GM21360 (cell line): ENCODE measurements around the gene BIN1.

ENCODE experiments used
- ATAC-seq: cut with Tn5 transposase; IDR thresholded peaks from one replicate; pipeline ENCODE4 v1.9.1; 2021; ENCODE audit warnings: mild to moderate bottlenecking, moderate library complexity; ENCODE audit not compliant: unreplicated experiment

BIN1 gene

DNA sequence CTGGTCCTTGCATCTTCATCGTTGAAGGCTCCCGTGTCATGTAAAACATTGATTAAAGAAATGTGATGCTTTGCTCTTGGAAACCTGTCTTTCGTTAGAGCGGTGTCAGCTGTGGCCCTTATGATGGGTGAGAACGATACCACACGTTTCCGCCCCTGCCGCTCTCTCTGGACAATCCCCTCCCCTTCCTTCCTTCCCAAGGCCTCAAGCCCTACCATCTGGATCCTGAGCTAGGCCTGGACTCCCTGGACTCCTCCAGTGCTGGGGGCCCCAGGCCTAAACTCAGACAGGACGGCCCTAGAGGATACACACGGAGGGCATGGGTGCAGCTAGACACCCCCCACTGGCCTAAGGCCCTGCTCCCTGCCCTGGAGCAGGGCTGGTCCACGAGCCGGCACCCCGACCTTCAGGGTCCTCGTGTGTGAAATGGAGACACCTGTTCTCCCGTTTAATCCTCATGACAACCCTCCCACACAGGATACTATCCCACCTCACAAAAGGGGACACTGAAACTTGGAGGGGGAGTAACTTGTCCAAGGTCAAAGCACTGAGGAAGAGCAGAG, 13.2 kb downstream of the BIN1 start:
- ATAC-seq = no peak

GRCh38 chr2:127092901-127093516, 13.9 kb downstream of the BIN1 start:
- no peak for ATAC-seq

DNA sequence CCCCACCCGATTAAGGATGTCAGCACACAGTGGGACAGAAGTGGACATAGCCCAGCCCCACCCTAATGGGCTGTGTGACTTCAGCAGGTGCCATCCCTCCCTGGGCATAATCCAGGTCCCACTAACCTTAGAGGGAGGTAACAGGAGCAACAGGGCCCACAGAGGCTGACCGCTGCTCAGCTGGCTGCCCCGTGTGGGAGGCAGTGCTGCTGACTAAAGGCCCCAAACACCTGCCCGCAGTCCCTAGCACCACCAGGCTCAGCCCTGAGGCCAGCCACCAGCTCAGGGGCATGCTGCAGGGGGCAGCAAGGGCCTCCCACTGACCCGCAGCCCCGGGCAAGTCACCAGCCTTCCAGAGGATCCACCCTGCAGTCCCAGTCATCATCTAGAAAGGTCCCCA, 14.6 kb downstream of the BIN1 start:
- no peak for ATAC-seq

DNA sequence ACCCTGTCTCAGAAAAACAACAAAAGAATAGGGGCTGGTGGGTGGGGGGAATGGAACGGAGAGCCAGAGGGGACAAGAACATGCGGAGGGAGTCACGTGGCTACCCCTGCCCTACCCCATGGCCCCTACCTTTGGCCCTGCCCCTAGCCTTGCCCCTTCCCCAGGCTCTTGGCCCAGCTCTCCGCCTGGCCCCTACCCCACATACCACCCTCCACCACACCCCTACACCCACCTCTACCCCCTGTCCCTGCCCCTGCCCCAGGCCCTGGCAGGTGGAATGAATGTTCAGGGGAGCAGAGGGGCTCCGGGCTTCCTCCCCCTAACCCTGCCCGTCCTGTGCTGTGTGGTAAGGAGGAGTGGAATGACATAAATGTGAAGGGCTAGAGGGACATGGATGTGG, 15.1 kb downstream of the BIN1 start:
- no peak for ATAC-seq

GRCh38 chr2:127091148-127091547, 15.8 kb downstream of the BIN1 start:
- ATAC-seq = no peak

DNA sequence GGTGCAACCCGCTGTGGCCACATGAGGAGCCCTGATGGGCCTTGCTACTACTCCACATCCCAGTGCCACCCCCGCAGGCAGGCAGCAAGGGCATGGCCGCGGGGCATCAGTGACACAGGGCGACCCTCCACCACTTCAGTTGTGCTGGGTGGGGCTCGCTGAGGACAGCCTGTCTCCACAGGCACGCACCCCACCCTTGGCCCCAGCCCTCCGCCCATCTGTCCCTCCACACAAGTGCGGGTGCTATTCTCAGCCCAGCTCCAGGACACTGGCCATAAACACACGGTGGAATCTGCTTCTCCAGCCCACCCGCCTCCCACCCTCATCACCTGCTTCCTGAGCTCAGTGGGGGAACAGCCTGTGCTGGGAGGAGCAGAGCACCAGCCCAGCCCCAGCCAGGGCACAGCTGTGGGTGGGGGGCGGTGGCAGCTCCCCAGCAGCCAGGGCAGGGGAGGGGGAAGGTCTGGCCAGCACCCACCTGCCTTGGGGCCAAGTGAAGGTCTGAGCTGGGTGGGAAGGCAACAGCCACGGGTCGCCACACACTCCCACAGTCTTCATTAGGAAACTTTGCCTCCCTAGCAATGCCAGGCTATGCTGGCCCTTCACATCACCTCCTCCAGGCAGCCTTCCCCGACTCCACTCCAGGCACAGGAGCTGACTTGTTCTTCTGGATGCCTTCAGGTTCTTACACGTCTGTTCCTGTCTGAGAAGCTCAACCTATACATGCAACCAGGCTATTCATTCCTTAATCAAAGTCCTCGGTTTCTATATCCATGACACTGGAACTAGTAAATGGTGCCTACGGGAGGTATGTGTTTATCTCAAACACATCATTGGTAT, 16.5 kb downstream of the BIN1 start:
- ATAC-seq = no peak

DNA sequence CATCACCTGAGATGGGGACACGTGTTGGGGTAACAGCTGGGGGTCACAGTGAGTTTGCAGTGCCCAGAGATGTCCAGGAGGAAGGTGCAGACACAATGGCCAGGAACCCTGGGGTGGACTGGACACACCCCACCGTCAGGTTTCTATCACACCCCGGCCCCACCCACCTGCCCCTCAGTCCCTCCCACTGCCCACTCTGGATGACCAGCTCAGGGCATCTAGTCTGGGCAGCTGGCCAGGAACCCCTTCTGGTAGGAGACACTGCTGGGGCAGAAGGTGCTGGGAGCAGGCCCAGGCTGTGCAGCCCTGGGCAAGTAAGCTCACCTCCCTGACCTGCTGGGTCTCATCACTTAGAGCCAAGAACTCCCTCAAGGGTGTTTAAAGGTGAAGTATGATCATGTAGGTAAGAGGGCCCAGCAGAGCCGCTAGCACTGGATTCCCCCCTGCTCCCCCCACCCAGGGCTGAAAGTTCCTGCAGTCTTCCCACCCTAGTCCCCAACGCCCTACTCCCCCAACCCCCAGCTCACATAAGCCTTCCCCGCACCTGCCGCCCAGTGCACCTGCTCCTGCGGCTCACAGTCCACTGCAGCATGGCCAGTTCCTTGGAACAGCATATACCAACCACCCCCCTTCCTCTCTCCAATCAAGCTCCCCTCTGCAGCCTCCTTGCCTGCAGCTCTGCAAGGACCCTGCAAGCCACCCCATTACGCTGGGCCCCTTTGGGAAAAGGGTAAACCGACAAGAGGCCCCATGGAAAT, 17.3 kb downstream of the BIN1 start:
- ATAC-seq = no peak

GRCh38 chr2:127088706-127089105, 18.2 kb downstream of the BIN1 start:
- no peak for ATAC-seq

- no peak for ATAC-seq
Observed at GRCh38 chr2:127087791-127088495, 19.0 kb downstream of the BIN1 start.

GRCh38 chr2:127086990-127087790, 19.8 kb downstream of the BIN1 start:
- ATAC-seq = peak; percentile 47

DNA sequence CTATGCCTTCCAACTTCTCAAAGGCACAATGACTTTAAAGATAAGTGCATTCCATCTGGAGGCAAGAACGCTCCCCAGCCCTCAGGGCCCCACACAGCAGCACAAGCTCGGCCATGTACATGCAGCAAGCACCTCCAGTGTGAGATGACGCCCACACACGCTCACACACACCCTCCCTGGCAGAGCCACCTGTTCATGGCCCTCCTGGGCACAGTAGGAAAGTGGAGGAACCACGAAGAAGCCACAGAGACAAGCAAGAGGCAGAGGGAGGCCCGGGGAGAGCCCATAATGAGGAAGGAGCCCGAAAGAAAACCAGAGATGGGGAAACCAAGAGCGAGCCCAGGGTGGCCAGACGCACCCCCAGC, 21.7 kb downstream of the BIN1 start:
- peak; percentile 24 for ATAC-seq

DNA sequence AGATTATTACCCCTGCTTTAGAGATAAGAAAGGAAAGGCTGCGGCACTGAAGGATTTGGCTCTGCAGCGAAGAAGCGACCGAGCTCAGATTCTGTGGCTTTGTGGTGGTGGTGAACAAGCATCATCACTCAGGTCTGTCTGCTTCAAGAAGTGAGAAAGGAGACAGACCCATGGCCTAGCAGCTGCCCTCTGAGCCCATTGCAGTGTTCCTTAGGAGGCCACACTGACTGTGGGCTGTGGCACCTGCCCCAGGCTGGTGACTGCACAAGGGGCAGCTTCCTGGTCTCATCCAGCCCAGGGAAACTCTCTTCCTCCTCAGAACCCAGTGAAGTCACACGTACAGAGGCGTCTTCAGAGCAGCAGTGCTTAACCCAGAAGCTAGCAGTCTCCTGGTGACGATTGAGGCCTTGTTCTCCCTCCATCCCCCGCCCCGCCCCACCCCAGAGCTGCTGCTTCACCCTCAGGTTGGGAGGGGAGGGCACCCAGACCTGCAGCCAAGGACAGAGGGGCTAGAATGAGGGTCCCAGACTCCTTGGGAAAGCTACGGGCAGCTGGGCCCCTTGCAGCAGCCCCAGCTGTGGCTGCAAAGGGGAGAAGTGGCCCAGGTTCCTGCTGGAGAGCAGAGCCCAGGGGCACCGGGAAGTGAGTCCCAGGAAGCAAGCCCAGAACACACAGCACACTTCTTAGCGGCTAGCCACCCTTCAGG, 22.2 kb downstream of the BIN1 start:
- ATAC-seq = no peak

DNA sequence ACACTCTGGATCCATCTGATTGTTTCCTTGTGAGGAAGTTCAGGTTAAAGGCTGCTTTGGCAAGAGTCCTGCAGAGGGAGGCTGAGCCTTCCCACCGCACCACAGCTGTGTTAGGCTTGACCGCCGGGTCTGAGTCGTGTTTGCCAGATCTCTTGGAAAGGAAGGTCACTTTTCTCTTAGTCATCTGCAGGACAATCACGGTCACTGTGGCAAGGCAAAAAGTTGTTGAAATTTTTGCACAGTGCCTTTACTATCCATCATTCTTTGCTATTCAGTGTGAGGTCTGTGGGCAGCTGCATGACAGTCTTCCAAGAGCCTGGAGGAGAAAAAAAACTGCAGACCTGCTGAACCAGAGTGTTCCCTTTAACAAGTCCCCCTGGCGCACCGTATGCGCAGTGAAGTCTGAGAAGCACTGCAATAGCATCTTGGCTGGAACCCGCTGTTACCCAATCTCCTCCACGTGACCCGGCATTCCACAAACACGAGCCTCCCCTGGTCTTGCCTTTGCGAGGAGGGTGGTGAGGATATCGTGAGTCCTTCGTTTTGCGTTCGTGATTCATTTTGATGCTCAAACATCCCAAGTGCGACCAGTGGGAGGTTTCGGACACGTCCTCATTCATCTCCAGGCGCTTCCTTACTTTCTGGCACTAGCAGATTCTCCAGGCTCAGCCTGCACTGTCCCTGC, 23.0 kb downstream of the BIN1 start:
- ATAC-seq = no peak

- no peak for ATAC-seq
Observed at GRCh38 chr2:127082974-127083373, 24.0 kb downstream of the BIN1 start.

GRCh38 chr2:127081826-127082633, 24.9 kb downstream of the BIN1 start:
- peak; percentile 40 for ATAC-seq

DNA sequence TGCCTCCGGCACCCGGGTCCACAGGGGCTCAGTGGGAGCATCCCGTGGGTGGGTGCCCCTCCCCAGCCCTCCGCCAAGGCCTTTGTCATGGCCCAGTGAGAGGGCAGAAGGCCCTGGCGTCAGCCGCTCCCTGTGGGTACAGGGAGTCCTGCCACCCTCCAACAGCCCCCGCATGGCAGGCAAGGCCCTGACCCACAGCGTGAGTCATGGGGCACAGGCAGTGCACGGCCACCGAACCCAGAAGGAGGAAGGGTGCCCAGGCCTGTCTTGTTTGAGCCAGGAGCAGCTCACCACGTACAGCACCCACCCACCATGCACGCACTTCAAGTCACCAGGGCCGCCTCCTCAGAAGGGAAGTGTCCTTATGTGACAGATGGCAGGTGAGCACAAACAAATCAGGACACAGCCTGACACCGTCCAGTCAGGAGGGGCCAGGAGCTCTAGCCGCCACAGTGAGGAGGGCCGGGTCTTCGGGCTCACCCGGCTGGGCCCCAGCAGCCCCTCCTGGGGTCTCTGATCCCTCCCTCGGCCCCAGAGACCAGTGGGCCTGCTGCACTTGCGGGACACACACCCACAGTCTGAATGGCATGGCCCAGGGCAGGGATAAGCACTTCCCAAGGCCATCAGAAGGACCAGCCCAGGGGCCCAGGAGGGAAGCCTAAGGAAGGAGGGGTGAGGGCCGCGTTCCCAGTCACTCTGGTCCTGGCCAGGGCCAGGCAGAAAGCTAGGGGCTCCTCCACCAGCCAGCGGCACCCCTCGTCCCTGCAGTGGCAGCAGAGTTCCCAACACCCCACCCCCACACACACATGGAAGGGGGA, 25.8 kb downstream of the BIN1 start:
- ATAC-seq = no peak

DNA sequence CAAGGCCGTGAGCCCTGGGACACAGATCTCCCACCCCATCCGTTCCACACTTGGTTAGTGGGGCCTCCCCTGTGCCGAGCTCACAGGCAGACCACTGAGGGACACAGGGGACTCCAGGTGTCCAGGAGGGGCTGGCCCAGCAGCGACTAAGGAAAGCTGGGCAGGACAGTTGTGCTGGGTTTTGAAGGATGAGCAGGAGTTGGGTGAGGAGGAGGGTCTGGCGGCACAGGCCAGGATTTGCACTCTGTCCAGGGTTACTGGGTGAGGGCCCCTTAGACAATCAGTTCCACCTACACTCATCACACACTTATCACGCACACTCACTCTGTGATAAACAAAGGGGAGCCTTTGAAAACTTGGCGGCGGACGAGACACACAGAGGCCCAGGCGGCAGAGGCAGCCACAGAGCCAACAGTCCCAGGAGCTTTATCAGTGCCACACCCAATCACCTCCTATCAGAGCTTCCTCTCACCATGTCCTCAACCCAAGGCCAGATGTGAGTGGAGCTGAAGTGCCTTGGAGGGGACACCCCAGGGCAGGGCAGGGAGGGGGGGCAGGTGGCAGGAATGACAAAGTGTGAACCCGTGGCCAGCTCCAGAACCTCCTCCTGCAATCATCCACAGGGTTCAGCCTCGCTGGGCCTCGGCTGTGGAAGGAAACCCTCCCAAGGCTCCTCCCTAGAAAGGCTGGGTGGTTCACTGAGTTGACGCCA, 26.6 kb downstream of the BIN1 start:
- no peak for ATAC-seq
